Endometrial microvascular endothelial cells (primary cell): ENCODE data around the gene MSN. TPM values are rescaled to one million over a fixed set of nuclear protein-coding genes. Genes with fewer than 3 reads are reported as not detected.
"Not testable (repeated sequence)": the region's sequence is repeated elsewhere in the genome, so short reads cannot be mapped to it uniquely, and the experiment has no call there.

Experiments used
- in situ Hi-C: cut with HindIII; loops from 2 replicates; pipeline ENCODE4 v1.10.0; 2017; ENCODE audit warnings: low sequenced_read_pairs, low pct_unique_long_range_greater_than_20kb; ENCODE audit errors: inconsistent ontology term
- total RNA-seq: library from RNA; depleted of rRNA; stranded (reverse); fragments of >200 nt; gene quantifications from one replicate; pipeline ENCODE4 v1.2.3, GENCODE V29; 2015; ENCODE audit errors: inconsistent ontology term

Gene MSN
- total RNA-seq, 1 donor from 2014 or later = 751 TPM

DNA sequence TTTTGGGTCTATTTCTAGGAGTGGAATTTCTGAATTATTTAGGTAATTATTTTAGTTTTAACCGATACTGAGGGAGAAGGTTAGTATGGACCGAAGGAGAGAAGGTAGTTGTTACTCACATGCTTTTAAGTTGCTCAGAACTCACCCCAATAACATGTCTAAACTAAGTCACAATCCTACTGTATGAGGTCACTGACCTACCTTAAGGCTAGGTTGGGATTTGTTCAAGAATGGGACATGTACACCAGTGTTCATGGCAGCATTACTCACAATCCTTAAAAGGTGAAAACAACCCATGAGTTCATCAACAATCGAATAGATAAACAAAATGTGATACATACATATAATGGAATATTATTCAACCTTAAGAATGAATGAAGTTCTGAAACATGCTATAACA lies 90.5 kb downstream of the MSN start:
- in situ Hi-C loops = no loop called here

- in situ Hi-C loops = no loop called here
Observed at GRCh38 chrX:65758505-65758904, 91.1 kb downstream of the MSN start.

GRCh38 chrX:65759525-65759924 lies 92.1 kb downstream of the MSN start:
- in situ Hi-C loops = not testable (repeated sequence)

- in situ Hi-C loops = no loop called here
Observed at GRCh38 chrX:65769564-65770292, 102.3 kb downstream of the MSN start.

GRCh38 chrX:65772842-65773241 lies 105.4 kb downstream of the MSN start:
- in situ Hi-C loops = no loop called here

GRCh38 chrX:65781845-65782244 lies 114.4 kb downstream of the MSN start:
- in situ Hi-C loops = no loop called here

DNA sequence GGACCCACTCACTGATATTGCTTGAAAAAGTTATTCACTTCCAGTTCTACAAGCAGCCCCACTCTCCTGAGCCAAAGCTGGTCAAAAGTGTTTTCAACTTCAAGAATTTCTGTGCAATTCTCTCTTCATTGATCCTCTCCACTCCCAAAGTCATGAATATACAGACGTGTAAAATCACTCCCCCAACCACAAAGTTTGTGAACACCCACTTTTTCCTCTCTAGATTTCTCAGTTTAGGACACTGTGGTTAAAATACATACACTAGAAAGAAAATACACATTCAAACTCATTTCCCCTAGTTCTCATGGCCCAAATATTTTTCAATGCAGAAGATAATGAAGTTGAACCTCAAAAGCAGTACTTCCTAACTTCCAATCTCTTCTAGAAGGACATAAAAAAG lies 116.3 kb downstream of the MSN start:
- in situ Hi-C loops = no loop called here

Other genes starting within 250 kb of the MSN start
- 34.6 TPM for gene LAS1L, start 132.9 kb upstream of the MSN start, total RNA-seq